ENCODE measurements around the gene TAOK1. TPM values are rescaled to one million over a fixed set of nuclear protein-coding genes. Genes with fewer than 3 reads are reported as not detected.
A peak's percentile ranks its signal among the peaks of the same experiment; 100 is the strongest.

Gene TAOK1
- total RNA-seq, 1 donor from 2014 or later, result 89.1 TPM

GRCh38 chr17:29579866-29580771 lies 190.0 kb downstream of the TAOK1 start:
- no peak overlapping the region for H3K4me3 Mint-ChIP-seq (ENCODE audit: low read depth)

GRCh38 chr17:29581583-29582253 lies 191.6 kb downstream of the TAOK1 start:
- H3K9me3 Mint-ChIP-seq (ENCODE audit: low read depth), result no peaks in the 10 kb centered on the region

More at GRCh38 chr17:29579866-29580771, 190.0 kb downstream of the TAOK1 start:
- peaks cover 11% of the 10 kb centered on the region for H3K4me1 Mint-ChIP-seq (ENCODE audit: low read depth)
- H3K27ac Mint-ChIP-seq, result no peak overlapping the region
- no peaks in the 10 kb centered on the region for H3K9me3 Mint-ChIP-seq (ENCODE audit: low read depth)
- peaks cover 14% of the 10 kb centered on the region for H3K36me3 Mint-ChIP-seq (ENCODE audit: insufficient read depth)
- peak; percentile 75 for TF ChIP-seq CTCF (IDR thresholded peaks at IDR 0.05; ENCODE audit: unreplicated experiment)
- no peaks in the 10 kb centered on the region for H3K27me3 Mint-ChIP-seq
- peak; percentile 57 for DNase-seq (ENCODE audit: low spot score, unreplicated experiment)

GRCh38 chr17:29582254-29582765 lies 192.1 kb downstream of the TAOK1 start:
- TF ChIP-seq CTCF (IDR thresholded peaks at IDR 0.05; ENCODE audit: unreplicated experiment), result no peak
- Mint-ChIP-seq H3K27ac (no peak overlapping the region), H3K27me3 (no peaks in the 10 kb centered on the region), H3K4me3 (ENCODE audit: low read depth) (no peak overlapping the region), H3K36me3 (ENCODE audit: insufficient read depth) (peaks cover 14% of the 10 kb centered on the region), H3K4me1 (ENCODE audit: low read depth) (peaks cover 9% of the 10 kb centered on the region), H3K9me3 (ENCODE audit: low read depth) (no peaks in the 10 kb centered on the region)
- no peak for DNase-seq (ENCODE audit: low spot score, unreplicated experiment)

More at GRCh38 chr17:29581583-29582253, 191.6 kb downstream of the TAOK1 start:
- Mint-ChIP-seq H3K27ac (no peak overlapping the region), H3K4me3 (ENCODE audit: low read depth) (no peak overlapping the region), H3K27me3 (no peaks in the 10 kb centered on the region), H3K4me1 (ENCODE audit: low read depth) (peaks cover 9% of the 10 kb centered on the region), H3K36me3 (ENCODE audit: insufficient read depth) (peaks cover 14% of the 10 kb centered on the region)
- TF ChIP-seq CTCF (IDR thresholded peaks at IDR 0.05; ENCODE audit: unreplicated experiment), result no peak
- DNase-seq (ENCODE audit: low spot score, unreplicated experiment), result no peak

- H3K4me1 Mint-ChIP-seq (ENCODE audit: low read depth), result peaks cover 9% of the 10 kb centered on the region
- H3K4me3 Mint-ChIP-seq (ENCODE audit: low read depth), result no peak overlapping the region
- no peaks in the 10 kb centered on the region for H3K27me3 Mint-ChIP-seq
- no peak for DNase-seq (ENCODE audit: low spot score, unreplicated experiment)
- H3K9me3 Mint-ChIP-seq (ENCODE audit: low read depth), result no peaks in the 10 kb centered on the region
- H3K36me3 Mint-ChIP-seq (ENCODE audit: insufficient read depth), result peaks cover 13% of the 10 kb centered on the region
- H3K27ac Mint-ChIP-seq, result no peak overlapping the region
- TF ChIP-seq CTCF (IDR thresholded peaks at IDR 0.05; ENCODE audit: unreplicated experiment), result no peak
These were observed 192.6 kb downstream of the TAOK1 start for GRCh38 chr17:29582772-29583171.

Data from progenitor cell of endocrine pancreas (in vitro differentiated cells).